ENCODE measurements around the gene ATAD5.

ATAD5 gene

DNA sequence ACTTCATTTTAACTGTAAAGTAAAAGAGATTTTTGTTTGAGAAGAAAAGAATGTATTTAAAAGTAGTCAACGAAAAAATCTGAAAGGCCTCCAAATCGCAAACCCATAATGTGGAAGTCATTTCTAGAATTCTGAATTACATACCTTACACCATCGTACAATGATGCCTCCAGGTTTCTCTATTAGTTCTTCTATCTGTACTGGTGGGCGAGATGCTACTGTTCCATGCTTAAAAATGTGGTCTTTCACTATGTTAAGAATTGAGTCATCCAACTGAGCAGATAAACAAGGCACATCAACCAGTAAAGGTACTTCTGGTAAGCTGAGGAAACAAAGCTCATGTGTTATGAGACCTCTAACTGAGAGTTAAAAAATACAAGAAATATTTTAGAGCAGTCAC lies 35.8 kb upstream of the ATAD5 start:
- TF ChIP-seq, protein P1, sequence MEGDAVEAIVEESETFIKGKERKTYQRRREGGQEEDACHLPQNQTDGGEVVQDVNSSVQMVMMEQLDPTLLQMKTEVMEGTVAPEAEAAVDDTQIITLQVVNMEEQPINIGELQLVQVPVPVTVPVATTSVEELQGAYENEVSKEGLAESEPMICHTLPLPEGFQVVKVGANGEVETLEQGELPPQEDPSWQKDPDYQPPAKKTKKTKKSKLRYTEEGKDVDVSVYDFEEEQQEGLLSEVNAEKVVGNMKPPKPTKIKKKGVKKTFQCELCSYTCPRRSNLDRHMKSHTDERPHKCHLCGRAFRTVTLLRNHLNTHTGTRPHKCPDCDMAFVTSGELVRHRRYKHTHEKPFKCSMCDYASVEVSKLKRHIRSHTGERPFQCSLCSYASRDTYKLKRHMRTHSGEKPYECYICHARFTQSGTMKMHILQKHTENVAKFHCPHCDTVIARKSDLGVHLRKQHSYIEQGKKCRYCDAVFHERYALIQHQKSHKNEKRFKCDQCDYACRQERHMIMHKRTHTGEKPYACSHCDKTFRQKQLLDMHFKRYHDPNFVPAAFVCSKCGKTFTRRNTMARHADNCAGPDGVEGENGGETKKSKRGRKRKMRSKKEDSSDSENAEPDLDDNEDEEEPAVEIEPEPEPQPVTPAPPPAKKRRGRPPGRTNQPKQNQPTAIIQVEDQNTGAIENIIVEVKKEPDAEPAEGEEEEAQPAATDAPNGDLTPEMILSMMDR (IDR thresholded peaks at IDR 0.05; ENCODE audit: low read depth, low read length, missing control alignments), result no peak
- DNase-seq (ENCODE audit: low read depth), result no peak
- no peak overlapping the region for H3K4me3 ChIP-seq (ENCODE audit: low read depth, low read length)

DNA sequence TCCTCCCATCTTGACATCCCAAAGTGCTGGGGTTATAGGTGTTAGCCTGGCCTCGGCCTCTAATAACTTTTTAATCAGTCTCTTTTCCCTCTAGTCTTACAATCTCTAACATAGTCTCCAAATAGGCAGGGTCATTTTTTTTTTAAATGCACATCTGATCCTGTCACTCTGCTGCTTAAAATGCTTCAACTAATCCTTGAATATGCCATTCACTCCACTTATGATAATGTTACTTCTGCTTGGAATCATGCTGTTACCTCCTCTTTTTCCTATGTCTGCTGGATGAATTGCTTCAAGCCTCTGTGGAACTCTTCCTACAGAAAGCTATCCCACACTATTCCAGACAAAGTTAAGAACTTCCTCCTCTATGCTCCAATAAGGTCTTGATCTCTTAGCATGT lies 30.1 kb upstream of the ATAD5 start:
- TF ChIP-seq, protein P1 (IDR thresholded peaks at IDR 0.05; ENCODE audit: low read depth, low read length, missing control alignments), result no peak
- DNase-seq (ENCODE audit: low read depth), result no peak
- H3K4me3 ChIP-seq (ENCODE audit: low read depth, low read length), result no peak overlapping the region

DNA sequence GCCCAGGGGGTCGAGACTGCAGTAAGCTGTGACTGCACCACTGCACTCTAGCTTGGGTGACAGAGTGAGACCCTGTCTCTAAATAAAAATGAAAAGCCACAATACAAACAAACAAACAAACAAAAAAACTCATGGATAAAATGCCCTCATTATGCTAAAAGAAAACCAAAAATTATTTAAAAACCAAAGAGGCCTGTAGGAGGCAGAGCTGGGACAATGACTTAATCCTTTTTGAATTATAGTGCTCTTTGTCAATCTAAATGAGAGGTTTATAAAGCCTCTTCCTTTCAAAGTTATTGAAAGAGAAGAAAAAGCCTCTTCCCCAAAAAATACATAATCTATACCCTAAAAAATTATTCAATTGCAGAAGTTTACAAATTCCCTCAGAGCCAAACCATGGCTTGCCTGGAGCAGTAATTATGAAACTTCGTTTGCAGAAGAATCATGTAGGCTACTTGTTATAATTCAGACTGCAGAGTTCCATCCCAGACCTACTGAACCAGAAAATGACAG lies 25.8 kb upstream of the ATAD5 start:
- TF ChIP-seq, protein P1 (IDR thresholded peaks at IDR 0.05; ENCODE audit: low read depth, low read length, missing control alignments), result peak; percentile 12
- no peak for DNase-seq (ENCODE audit: low read depth)
- no peak overlapping the region for H3K4me3 ChIP-seq (ENCODE audit: low read depth, low read length)

DNA sequence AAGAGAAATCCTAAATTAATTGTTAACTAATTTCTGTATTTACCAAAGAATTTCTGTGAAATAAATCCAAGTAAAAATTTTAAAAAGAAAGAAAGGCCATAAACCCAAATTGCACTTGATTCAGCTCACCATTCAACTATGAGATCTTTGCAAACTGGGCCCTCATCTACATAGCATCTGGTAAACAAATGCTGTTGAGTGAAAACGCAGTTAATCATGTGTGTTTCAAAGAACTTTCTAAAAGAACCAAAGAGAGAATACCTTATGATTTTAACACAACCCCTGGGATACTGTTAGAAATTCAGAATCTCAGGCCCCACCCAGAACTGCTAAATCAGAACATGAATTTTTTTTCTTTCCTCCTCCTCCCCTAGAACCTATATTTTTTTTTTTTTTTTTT lies 23.9 kb upstream of the ATAD5 start:
- TF ChIP-seq, protein P1 (IDR thresholded peaks at IDR 0.05; ENCODE audit: low read depth, low read length, missing control alignments), result no peak
- no peak overlapping the region for H3K4me3 ChIP-seq (ENCODE audit: low read depth, low read length)
- DNase-seq (ENCODE audit: low read depth), result no peak

DNA sequence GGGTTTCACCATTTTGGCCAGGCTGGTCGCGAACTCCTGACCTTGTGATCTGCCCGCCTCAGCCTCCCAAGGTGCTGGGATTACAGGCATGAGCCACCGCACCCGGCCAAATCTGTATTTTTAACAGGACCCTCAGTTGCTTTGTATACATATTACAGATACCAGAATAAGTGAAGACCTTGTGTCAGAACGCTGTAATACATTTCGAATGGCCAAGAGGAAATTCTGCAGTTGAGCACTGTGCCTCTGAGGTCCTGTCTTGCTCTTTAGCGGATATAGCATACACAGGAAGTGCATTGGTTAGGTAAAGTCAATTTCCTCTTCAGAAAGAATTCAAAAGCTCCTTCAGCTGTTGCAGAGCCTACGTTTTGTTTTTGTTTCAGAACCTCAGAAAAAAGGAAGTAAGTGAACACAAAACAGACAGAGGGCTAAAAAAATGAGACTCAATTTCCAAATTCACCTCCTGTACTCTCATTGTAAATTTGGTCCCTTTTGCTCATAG lies 22.9 kb upstream of the ATAD5 start:
- H3K4me3 ChIP-seq (ENCODE audit: low read depth, low read length), result peak overlapping the region; percentile 18; the same call in 1 of the 2 replicates
- DNase-seq (ENCODE audit: low read depth), result peak; percentile 90
- TF ChIP-seq, protein P1 (IDR thresholded peaks at IDR 0.05; ENCODE audit: low read depth, low read length, missing control alignments), result no peak

DNA sequence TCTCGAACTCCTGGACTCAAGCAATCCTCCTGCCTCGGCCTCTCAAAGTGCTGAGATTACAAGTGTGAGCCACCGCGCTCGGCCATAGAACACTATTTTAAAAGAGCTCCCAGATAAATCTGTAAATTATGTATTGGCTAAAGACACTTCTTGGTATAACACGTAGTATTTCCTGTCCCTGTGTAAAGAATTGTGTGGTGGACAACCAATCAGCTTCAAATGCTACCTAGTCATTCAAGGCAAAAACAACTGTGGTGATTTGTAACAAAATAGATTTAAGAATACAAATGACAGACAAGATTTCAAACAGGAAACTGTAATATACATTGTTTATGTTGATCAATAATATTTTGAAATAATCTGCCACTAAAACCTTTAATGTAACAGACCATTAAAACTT lies 21.9 kb upstream of the ATAD5 start:
- DNase-seq (ENCODE audit: low read depth), result no peak
- TF ChIP-seq, protein P1 (IDR thresholded peaks at IDR 0.05; ENCODE audit: low read depth, low read length, missing control alignments), result no peak
- H3K4me3 ChIP-seq (ENCODE audit: low read depth, low read length), result no peak overlapping the region
